Endothelial cell (in vitro differentiated cells): Measurements from ENCODE around the gene OBSL1. TPM values are rescaled to one million over a fixed set of nuclear protein-coding genes. Genes with fewer than 3 reads are reported as not detected.
A peak's percentile ranks its signal among the peaks of the same experiment; 100 is the strongest.

Experiments
- DNase-seq: peaks from one replicate; pipeline ENCODE4 v3.0.0; 2021; ENCODE audit warnings: low spot score
- H3K27ac Mint-ChIP-seq: one replicate; pipeline ENCODE4 v1.8.0; 2021; ENCODE audit warnings: mixed read lengths, inconsistent platforms; ENCODE audit not compliant: unreplicated experiment
- H3K27me3 Mint-ChIP-seq: one replicate; pipeline ENCODE4 v1.8.0; 2021; ENCODE audit warnings: mild to moderate bottlenecking, moderate library complexity, mixed read lengths, inconsistent platforms; ENCODE audit not compliant: unreplicated experiment
- H3K36me3 Mint-ChIP-seq: one replicate; pipeline ENCODE4 v1.8.0; 2021; ENCODE audit warnings: mild to moderate bottlenecking, low read depth, mixed read lengths, inconsistent platforms; ENCODE audit not compliant: unreplicated experiment
- H3K4me1 Mint-ChIP-seq: one replicate; pipeline ENCODE4 v1.8.0; 2021; ENCODE audit warnings: mild to moderate bottlenecking, mixed read lengths, inconsistent platforms; ENCODE audit not compliant: unreplicated experiment
- H3K4me3 Mint-ChIP-seq: one replicate; pipeline ENCODE4 v1.8.0; 2021; ENCODE audit warnings: mild to moderate bottlenecking, mixed read lengths, inconsistent platforms; ENCODE audit not compliant: unreplicated experiment
- H3K9me3 Mint-ChIP-seq: one replicate; pipeline ENCODE4 v1.8.0; 2021; ENCODE audit warnings: mixed read lengths, inconsistent platforms; ENCODE audit not compliant: unreplicated experiment
- CTCF ChIP-seq: fragments of 200-600 bp; sonication (generic); IDR thresholded peaks from one replicate; pipeline ENCODE4 v1.5.0; 2021; ENCODE audit warnings: antibody characterized with exemption; ENCODE audit not compliant: unreplicated experiment
- total RNA-seq: library from RNA; stranded (reverse); fragmentation: NEBNext Ultra II Directional; extraction: Animal tissue kit (Norgen Biotek cat#: 25700); gene quantifications from one replicate; pipeline ENCODE4 v1.2.1, GENCODE V29; 2021; ENCODE audit not compliant: unreplicated experiment

The OBSL1 gene
- total RNA-seq, 1 donor from 2014 or later, result 53.4 TPM

DNA sequence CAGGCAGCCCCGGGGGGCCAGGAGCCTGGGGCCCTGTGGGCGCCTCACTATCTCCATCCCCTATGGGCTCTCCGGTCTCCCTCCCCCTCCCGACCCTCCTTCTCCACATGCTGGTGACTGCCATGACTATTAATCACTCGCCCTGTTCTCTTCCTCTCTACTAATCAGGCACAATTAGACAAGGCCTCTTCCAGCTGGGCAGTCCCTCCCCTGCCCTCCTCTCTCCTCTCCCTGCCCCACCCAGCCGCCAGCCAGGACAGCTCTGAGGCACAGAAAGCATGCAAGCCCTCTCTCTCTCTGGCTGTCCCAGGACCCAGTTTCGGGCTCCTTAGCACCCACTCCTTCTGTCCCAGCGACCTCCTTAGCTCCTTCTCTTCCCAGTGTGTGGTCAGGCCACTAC is 51.3 kb downstream of the OBSL1 start:
- Mint-ChIP-seq H3K9me3 (no peaks in the 10 kb centered on the region), H3K27ac (no peak overlapping the region), H3K4me3 (no peak overlapping the region), H3K4me1 (peaks cover 46% of the 10 kb centered on the region), H3K36me3 (no peaks in the 10 kb centered on the region), H3K27me3 (peaks cover 32% of the 10 kb centered on the region)
- TF ChIP-seq CTCF, result no peak
- DNase-seq, result no peak

DNA sequence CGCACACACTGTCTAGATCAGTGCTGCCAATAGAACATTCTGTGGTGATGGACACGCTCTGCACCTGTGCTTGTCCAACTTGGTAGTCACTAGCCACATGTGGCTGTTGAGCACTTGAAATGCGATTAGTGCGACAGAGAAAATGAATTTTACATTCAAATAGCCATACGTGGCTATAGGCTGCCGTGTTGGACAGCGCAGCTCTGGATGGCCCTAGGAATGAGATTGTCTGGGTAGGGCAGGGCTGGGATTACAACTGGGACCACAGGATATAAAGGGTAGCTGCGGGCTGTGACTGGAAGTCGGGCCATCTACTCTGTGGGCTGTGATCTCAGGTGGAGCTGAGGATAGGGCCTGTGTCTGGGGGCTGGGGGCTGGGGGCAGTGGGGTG is 51.8 kb downstream of the OBSL1 start:
- Mint-ChIP-seq H3K36me3 (no peaks in the 10 kb centered on the region), H3K27ac (no peak overlapping the region), H3K4me3 (no peak overlapping the region), H3K9me3 (no peaks in the 10 kb centered on the region), H3K27me3 (peaks cover 30% of the 10 kb centered on the region), H3K4me1 (peaks cover 47% of the 10 kb centered on the region)
- no peak for TF ChIP-seq CTCF
- no peak for DNase-seq

DNA sequence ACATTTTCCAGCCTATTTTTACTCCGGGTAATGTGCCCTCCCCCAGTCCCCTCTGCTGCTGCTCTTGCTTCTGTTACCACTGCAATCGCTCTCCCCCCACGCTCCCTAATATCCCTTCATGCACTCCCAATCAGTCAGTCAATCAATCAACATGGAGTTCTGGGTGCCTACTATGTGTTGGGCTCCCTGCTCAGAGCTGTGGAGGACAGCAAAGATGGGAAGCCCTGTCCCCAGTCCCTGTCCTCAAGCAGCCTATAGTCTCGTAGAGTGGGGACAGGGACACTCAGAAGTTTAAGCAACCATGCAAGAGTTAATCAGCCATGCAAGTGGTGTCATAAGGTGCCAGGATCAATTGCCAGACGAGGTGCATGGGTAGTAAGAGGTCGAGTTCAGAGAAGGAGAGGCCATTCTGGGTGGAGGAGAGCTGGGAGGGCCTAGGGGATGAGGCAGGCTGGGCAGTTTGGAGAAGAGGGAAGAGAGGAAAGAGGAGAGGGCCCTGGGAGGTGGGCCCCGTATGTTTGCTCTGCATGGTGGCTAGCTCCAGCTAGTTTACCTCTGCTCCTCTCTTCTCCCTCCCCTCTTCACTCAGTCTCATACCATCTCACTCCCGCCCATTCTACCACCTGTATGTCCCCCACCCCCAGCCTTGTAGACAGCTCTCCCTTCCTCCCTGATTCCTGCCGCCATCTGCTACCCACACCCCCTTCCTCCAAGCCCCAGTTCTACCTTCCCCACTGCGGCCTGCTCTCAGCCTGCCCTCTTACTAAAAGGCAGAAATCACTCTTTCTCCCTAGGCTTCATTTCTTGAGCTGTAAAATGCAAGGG is 53.2 kb downstream of the OBSL1 start:
- no peak for DNase-seq
- Mint-ChIP-seq H3K27ac (no peak overlapping the region), H3K4me3 (no peak overlapping the region), H3K36me3 (no peaks in the 10 kb centered on the region), H3K4me1 (peaks cover 51% of the 10 kb centered on the region), H3K27me3 (peaks cover 24% of the 10 kb centered on the region), H3K9me3 (no peaks in the 10 kb centered on the region)
- no peak for TF ChIP-seq CTCF

GRCh38 chr2:219516888-219517287 is 54.5 kb downstream of the OBSL1 start:
- DNase-seq, result no peak
- Mint-ChIP-seq H3K4me1 (peaks cover 55% of the 10 kb centered on the region), H3K9me3 (no peaks in the 10 kb centered on the region), H3K27me3 (peaks cover 25% of the 10 kb centered on the region), H3K36me3 (peaks cover 4% of the 10 kb centered on the region), H3K4me3 (no peak overlapping the region), H3K27ac (no peak overlapping the region)
- no peak for TF ChIP-seq CTCF

DNA sequence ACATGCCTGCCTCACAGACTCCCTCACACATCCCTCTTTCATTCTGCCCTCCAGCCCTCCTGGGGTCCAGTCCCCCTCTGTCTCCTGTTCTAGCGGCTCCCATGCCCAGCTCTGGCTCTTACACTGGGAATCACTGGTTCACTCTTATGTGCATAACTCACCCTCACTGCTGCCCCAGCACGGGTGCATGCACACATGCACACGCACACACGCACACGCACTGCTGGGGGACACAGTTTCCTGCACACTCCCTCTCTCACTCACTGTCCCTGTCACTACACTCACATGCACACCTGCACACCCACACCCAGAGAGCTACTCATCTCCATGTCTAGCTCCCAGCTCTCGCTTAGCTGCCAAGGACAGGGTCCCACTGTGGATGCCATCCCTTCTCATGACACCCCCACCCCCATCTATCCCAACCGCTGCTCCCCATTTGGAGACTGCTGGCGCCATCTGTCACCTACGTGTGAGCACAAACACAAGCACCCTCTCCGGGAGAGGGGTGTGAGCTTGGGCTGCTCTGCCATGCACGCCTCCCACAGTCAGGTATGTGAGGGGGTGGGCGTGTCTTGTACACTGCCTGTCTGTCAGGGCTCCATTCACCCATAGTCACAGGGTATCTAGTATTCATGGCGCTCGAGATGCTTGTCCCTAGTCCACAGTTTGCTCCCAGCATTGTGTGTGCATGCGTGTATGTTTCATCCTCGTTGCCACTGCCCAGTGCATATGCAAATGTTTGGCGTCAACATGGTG is 55.3 kb downstream of the OBSL1 start:
- TF ChIP-seq CTCF, result no peak
- H3K9me3 Mint-ChIP-seq, result no peaks in the 10 kb centered on the region
- H3K4me1 Mint-ChIP-seq, result peaks cover 54% of the 10 kb centered on the region
- no peak for DNase-seq
- H3K4me3 Mint-ChIP-seq, result peak overlapping the region; percentile 29
- H3K27ac Mint-ChIP-seq, result peak overlapping the region; percentile 11
- peaks cover 4% of the 10 kb centered on the region for H3K36me3 Mint-ChIP-seq
- H3K27me3 Mint-ChIP-seq, result peaks cover 24% of the 10 kb centered on the region
